Measurements from ENCODE around the gene SLC3A2.
A peak's percentile ranks its signal among the peaks of the same experiment; 100 is the strongest.

Gene SLC3A2

DNA sequence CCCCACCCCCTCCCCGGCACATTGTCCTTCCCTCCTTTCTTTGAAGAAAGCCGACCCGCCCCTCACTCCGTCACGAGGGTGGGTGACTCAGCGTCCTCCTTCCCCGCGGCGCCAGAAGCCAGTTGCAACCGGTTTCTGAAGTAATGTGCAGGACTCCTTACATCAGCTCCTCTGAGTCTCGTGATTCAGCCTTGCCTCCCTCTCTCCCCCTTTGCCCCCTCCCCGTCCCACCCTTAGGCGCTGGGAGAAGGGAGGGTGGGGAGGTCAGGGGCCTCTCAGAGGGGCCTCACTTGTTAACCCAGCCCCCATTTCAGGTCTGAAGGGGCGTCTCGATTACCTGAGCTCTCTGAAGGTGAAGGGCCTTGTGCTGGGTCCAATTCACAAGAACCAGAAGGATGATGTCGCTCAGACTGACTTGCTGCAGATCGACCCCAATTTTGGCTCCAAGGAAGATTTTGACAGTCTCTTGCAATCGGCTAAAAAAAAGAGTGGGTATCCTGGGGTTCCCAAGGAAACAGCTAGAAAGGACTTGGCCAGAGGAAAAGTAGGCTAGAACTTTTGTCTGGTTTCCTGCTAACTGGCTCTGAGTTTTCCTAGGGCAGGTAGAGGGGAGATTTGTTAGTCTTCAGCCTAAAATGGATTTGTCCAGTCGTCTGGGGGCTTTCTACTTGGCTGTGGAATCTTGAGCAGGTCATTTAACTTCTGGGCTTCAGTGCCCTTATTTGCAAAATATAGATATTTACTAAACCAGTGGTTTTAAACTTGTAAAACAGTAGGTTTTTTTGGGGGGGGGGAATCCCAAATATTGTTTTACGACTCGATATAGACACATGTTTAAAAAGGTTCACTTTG is 1.1 kb downstream of the SLC3A2 start:
- Mint-ChIP-seq H3K4me1 (peaks cover 38 to 57% of the 10 kb centered on the region in 2 donors), H3K9me3 (no peaks in the 10 kb centered on the region), H3K27me3 (no peaks in the 10 kb centered on the region), H3K36me3 (peaks cover 66 to 82% of the 10 kb centered on the region in 2 donors), H3K27ac (peak overlapping the region; percentile 100), H3K4me3 (peak overlapping the region; percentile 94)
- ATAC-seq (replicated peaks), result peak; percentile 66 to 74
- DNase-seq, result peak; percentile 82

DNA sequence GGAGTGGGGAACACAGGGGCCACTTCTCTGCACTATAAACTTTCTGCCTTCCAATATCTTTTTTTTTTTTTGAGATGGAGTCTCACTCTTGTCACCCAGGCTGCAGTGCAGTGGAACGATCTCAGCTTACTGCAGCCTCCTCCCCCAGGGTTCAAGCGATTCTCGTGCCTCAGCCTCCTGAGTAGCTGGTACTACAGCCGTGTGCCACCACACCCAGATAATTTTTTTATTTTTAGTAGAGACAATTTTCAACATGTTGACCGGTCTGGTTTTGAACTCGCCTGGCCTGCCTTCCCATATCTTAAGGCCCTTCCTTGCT is 1.7 kb downstream of the SLC3A2 start:
- H3K4me3 Mint-ChIP-seq, result peak overlapping the region; percentile 94
- H3K27me3 Mint-ChIP-seq, result no peaks in the 10 kb centered on the region
- peak overlapping the region; percentile 100 for H3K27ac Mint-ChIP-seq
- H3K36me3 Mint-ChIP-seq, result peaks cover 69 to 82% of the 10 kb centered on the region in 2 donors
- no peak for DNase-seq
- ATAC-seq (replicated peaks), result no peak
- H3K4me1 Mint-ChIP-seq, result peaks cover 37 to 63% of the 10 kb centered on the region in 2 donors
- H3K9me3 Mint-ChIP-seq, result no peaks in the 10 kb centered on the region

DNA sequence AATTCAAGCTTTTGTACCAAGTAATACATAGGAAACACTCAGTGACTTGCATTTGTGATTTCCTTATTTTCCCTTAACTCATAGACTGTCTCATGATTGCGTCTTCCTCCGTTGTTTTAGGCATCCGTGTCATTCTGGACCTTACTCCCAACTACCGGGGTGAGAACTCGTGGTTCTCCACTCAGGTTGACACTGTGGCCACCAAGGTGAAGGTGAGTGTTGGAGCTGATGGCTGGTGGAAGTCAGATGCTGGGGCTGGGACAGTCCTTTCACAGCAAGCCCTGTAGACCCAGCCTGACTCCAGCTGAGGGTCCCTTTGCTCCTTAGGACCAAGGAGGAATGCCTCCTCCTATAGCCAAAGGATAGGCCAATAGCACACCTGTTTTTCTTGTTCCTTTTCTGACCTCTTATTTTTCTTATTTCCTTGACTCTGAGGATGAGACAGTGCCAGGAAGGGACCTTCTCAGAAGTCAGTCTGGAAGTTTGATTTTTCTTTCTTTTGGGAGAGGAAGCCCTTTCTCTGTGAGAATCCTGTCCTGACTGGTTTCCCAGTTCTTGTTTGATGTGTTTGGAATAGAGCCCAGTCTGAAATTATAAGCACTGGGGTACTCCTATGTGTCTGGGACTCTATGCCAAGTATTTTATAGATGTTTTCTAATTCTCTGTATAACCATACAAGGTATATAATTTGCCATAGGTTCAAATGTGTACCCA is 2.2 kb downstream of the SLC3A2 start:
- DNase-seq, result no peak
- ATAC-seq (replicated peaks), result no peak
- Mint-ChIP-seq H3K27me3 (no peaks in the 10 kb centered on the region), H3K4me3 (peak overlapping the region; percentile 94), H3K36me3 (peaks cover 69 to 80% of the 10 kb centered on the region in 2 donors), H3K4me1 (peaks cover 34 to 63% of the 10 kb centered on the region in 2 donors), H3K9me3 (no peaks in the 10 kb centered on the region), H3K27ac (peak overlapping the region; percentile 100)

GRCh38 chr11:62883673-62884072 is 3.0 kb downstream of the SLC3A2 start:
- peaks cover 74 to 83% of the 10 kb centered on the region in 2 donors for H3K36me3 Mint-ChIP-seq
- H3K4me1 Mint-ChIP-seq, result peaks cover 34 to 63% of the 10 kb centered on the region in 2 donors
- no peaks in the 10 kb centered on the region for H3K9me3 Mint-ChIP-seq

DNA sequence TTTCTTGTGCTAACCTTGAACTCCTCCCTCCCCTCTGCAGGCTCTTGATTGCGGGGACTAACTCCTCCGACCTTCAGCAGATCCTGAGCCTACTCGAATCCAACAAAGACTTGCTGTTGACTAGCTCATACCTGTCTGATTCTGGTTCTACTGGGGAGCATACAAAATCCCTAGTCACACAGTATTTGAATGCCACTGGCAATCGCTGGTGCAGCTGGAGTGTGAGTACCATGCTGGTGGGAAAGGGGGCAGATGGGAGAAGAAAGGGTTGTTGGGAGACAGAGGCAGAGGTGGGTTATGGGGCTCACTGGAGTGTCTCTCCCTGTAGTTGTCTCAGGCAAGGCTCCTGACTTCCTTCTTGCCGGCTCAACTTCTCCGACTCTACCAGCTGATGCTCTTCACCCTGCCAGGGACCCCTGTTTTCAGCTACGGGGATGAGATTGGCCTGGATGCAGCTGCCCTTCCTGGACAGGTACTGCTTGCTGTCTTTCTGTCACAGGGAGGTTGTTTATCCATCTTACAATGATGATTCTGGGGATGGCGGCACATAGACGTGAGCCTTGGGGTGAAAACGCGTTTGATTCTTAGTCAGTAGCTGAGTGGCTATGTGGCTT is 4.5 kb downstream of the SLC3A2 start:
- ATAC-seq (replicated peaks) (no peak), DNase-seq (no peak)
- peak overlapping the region in 1 of 2 donors; percentile 53 for H3K4me3 Mint-ChIP-seq
- peak overlapping the region; percentile 47 for H3K27ac Mint-ChIP-seq
- H3K36me3 Mint-ChIP-seq, result peaks cover 79 to 88% of the 10 kb centered on the region in 2 donors
- no peaks in the 10 kb centered on the region for H3K27me3 Mint-ChIP-seq
- no peaks in the 10 kb centered on the region for H3K9me3 Mint-ChIP-seq
- peaks cover 32 to 53% of the 10 kb centered on the region in 2 donors for H3K4me1 Mint-ChIP-seq

More at GRCh38 chr11:62883673-62884072, 3.0 kb downstream of the SLC3A2 start:
- DNase-seq (no peak), ATAC-seq (replicated peaks) (no peak)
- Mint-ChIP-seq H3K4me3 (peak overlapping the region; percentile 94), H3K27ac (peak overlapping the region; percentile 100), H3K27me3 (no peaks in the 10 kb centered on the region)

DNA sequence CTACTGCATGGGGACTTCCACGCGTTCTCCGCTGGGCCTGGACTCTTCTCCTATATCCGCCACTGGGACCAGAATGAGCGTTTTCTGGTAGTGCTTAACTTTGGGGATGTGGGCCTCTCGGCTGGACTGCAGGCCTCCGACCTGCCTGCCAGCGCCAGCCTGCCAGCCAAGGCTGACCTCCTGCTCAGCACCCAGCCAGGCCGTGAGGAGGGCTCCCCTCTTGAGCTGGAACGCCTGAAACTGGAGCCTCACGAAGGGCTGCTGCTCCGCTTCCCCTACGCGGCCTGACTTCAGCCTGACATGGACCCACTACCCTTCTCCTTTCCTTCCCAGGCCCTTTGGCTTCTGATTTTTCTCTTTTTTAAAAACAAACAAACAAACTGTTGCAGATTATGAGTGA is 7.7 kb downstream of the SLC3A2 start:
- no peak for ATAC-seq (replicated peaks)
- H3K36me3 Mint-ChIP-seq, result peaks cover 52 to 61% of the 10 kb centered on the region in 2 donors
- peaks cover 17 to 28% of the 10 kb centered on the region in 2 donors for H3K4me1 Mint-ChIP-seq
- no peaks in the 10 kb centered on the region for H3K9me3 Mint-ChIP-seq
- DNase-seq, result no peak
- H3K4me3 Mint-ChIP-seq, result no peak overlapping the region
- H3K27ac Mint-ChIP-seq, result peak overlapping the region; percentile 81
- no peaks in the 10 kb centered on the region for H3K27me3 Mint-ChIP-seq

- DNase-seq (no peak), ATAC-seq (replicated peaks) (peak in 1 of 2 donors; percentile 5)
- no peak overlapping the region for H3K4me3 Mint-ChIP-seq
- no peaks in the 10 kb centered on the region for H3K9me3 Mint-ChIP-seq
- peaks cover 11 to 21% of the 10 kb centered on the region in 2 donors for H3K4me1 Mint-ChIP-seq
- peaks cover 46 to 54% of the 10 kb centered on the region in 2 donors for H3K36me3 Mint-ChIP-seq
- H3K27ac Mint-ChIP-seq, result peak overlapping the region; percentile 81
- no peaks in the 10 kb centered on the region for H3K27me3 Mint-ChIP-seq
Measured at GRCh38 chr11:62889126-62889483, 8.4 kb downstream of the SLC3A2 start.

- H3K27ac Mint-ChIP-seq, result peak overlapping the region; percentile 25
- H3K9me3 Mint-ChIP-seq, result no peaks in the 10 kb centered on the region
- H3K4me1 Mint-ChIP-seq, result peaks cover 10 to 18% of the 10 kb centered on the region in 2 donors
- ATAC-seq (replicated peaks), result peak; percentile 22 to 34
- H3K36me3 Mint-ChIP-seq, result peaks cover 41 to 50% of the 10 kb centered on the region in 2 donors
- no peak for DNase-seq
- H3K27me3 Mint-ChIP-seq, result no peaks in the 10 kb centered on the region
- no peak overlapping the region for H3K4me3 Mint-ChIP-seq
Measured at GRCh38 chr11:62889484-62890437, 9.1 kb downstream of the SLC3A2 start.

DNA sequence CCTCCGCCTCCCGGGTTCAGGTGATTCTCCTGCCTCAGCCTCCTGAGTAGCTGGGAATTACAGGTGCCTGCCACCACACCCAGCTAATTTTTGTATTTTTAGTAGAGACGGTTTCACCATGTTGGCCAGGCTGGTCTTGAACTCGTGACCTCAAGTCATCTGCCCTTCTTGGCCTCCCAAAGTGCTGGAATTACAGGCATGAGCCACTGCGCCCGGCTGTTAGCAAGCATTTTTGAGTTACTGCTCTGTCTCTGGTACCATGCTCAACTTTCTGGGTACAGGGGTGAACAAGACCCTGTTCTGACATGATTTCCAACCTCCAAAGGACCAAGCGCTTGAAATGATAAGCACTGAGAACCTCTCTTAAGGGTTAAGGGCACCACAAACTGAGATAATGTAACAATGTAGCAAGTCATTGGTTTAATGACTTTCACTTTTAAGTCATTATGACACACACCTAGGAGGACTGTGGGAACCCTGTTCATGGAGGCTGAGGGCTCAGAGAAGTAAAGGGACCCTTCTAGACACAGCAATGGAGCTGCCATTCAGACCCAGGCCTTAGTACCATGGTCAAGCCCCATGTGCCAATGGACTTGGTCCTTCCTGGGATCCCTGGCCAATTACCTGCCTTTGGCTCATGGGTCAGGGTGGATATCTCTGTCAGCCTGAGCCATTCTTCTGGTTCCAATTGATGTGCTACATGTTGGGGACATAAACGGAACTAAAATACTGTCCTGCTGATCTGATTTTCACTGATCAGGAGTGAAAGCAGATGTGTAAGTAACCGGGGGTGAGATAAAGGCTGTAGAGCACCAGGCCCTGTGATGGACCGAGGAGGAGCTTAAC is 11.6 kb downstream of the SLC3A2 start:
- Mint-ChIP-seq H3K27me3 (peaks cover 6 to 13% of the 10 kb centered on the region in 2 donors), H3K4me3 (no peak overlapping the region), H3K27ac (no peak overlapping the region), H3K4me1 (peaks cover 1 to 5% of the 10 kb centered on the region in 2 donors), H3K36me3 (peaks cover 19 to 25% of the 10 kb centered on the region in 2 donors), H3K9me3 (no peaks in the 10 kb centered on the region)
- DNase-seq (no peak), ATAC-seq (replicated peaks) (no peak)

GRCh38 chr11:62895501-62895900 is 14.8 kb downstream of the SLC3A2 start:
- Mint-ChIP-seq H3K4me3 (no peak overlapping the region), H3K36me3 (no peaks in the 10 kb centered on the region), H3K9me3 (no peaks in the 10 kb centered on the region), H3K27me3 (peaks cover 16 to 32% of the 10 kb centered on the region in 2 donors), H3K27ac (no peak overlapping the region), H3K4me1 (no peaks in the 10 kb centered on the region)
- no peak for ATAC-seq (replicated peaks)
- no peak for DNase-seq

GRCh38 chr11:62896049-62896448 is 15.4 kb downstream of the SLC3A2 start:
- Mint-ChIP-seq H3K27ac (no peak overlapping the region), H3K27me3 (peaks cover 17 to 34% of the 10 kb centered on the region in 2 donors), H3K4me3 (no peak overlapping the region), H3K9me3 (no peaks in the 10 kb centered on the region), H3K4me1 (no peaks in the 10 kb centered on the region), H3K36me3 (no peaks in the 10 kb centered on the region)
- ATAC-seq (replicated peaks) (no peak), DNase-seq (no peak)

DNA sequence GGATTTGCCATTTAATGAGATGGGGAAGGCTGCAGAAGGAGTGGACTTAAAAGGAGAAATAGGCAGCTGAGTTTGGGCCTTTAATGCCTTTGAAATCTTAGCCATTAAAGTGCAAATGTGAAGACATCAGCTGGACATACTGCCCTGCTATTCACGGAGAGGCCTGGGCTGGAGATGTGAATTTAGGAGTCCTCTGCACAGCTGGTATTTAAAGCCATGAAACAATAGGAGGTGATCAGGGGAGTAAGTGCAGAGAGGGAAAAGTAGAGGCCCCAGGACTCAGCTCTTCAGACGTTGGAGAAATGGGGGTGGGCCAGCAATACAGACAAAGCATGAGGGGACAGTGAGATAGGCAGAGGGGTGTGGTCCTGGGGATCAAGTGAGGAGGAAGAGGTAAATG is 16.6 kb downstream of the SLC3A2 start:
- H3K27me3 Mint-ChIP-seq, result peaks cover 22 to 41% of the 10 kb centered on the region in 2 donors
- DNase-seq (no peak), ATAC-seq (replicated peaks) (no peak)
- no peaks in the 10 kb centered on the region for H3K36me3 Mint-ChIP-seq
- no peaks in the 10 kb centered on the region for H3K9me3 Mint-ChIP-seq
- no peak overlapping the region for H3K27ac Mint-ChIP-seq
- no peak overlapping the region for H3K4me3 Mint-ChIP-seq
- no peaks in the 10 kb centered on the region for H3K4me1 Mint-ChIP-seq

GRCh38 chr11:62898027-62898426 is 17.3 kb downstream of the SLC3A2 start:
- Mint-ChIP-seq H3K4me3 (no peak overlapping the region), H3K9me3 (no peaks in the 10 kb centered on the region), H3K27me3 (peaks cover 22 to 43% of the 10 kb centered on the region in 2 donors), H3K27ac (no peak overlapping the region), H3K36me3 (no peaks in the 10 kb centered on the region), H3K4me1 (no peaks in the 10 kb centered on the region)
- DNase-seq (no peak), ATAC-seq (replicated peaks) (no peak)
